Measurements from ENCODE around the gene CDHR3. TPM values are rescaled to one million over a fixed set of nuclear protein-coding genes. Genes with fewer than 3 reads are reported as not detected.

The CDHR3 gene
- total RNA-seq, 1 donor from 2014 or later, result 5.4 TPM

DNA sequence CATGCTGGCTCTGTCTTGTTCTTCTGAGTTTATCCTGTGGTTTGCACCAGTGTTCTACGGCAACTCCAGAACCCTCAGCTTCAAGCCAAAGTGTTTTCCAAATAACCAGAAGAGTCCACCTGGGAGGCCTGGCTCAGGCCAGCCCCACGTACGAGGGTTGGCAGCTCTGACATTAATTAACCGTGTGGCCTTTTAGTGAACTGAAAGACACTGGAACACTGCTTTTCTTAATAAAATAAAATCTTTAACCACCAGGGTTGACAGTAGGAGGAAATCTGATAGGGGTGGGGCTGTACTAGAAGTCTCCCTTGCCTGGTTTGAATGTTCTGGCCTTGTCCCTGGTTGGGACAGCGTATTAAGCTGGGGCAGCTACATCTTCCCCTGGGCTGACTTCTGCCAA is 84.1 kb downstream of the CDHR3 start:
- TF ChIP-seq, protein P1, sequence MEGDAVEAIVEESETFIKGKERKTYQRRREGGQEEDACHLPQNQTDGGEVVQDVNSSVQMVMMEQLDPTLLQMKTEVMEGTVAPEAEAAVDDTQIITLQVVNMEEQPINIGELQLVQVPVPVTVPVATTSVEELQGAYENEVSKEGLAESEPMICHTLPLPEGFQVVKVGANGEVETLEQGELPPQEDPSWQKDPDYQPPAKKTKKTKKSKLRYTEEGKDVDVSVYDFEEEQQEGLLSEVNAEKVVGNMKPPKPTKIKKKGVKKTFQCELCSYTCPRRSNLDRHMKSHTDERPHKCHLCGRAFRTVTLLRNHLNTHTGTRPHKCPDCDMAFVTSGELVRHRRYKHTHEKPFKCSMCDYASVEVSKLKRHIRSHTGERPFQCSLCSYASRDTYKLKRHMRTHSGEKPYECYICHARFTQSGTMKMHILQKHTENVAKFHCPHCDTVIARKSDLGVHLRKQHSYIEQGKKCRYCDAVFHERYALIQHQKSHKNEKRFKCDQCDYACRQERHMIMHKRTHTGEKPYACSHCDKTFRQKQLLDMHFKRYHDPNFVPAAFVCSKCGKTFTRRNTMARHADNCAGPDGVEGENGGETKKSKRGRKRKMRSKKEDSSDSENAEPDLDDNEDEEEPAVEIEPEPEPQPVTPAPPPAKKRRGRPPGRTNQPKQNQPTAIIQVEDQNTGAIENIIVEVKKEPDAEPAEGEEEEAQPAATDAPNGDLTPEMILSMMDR (conservative IDR thresholded peaks at IDR 0.05), result no peak
- peaks cover 9% of the 10 kb centered on the region for H3K27me3 Mint-ChIP-seq (ENCODE audit: low read depth)
- no peak overlapping the region for H3K27ac Mint-ChIP-seq (ENCODE audit: unreplicated experiment)
- no peaks in the 10 kb centered on the region for H3K36me3 Mint-ChIP-seq (ENCODE audit: low read depth)
- H3K4me3 Mint-ChIP-seq, result no peak overlapping the region
- peaks cover 6% of the 10 kb centered on the region for H3K4me1 Mint-ChIP-seq
- no peaks in the 10 kb centered on the region for H3K9me3 Mint-ChIP-seq
- DNase-seq (ENCODE audit: low read depth, low spot score), result no peak

GRCh38 chr7:106047818-106048705 is 85.0 kb downstream of the CDHR3 start:
- H3K4me3 Mint-ChIP-seq, result no peak overlapping the region
- no peaks in the 10 kb centered on the region for H3K9me3 Mint-ChIP-seq
- peaks cover 9% of the 10 kb centered on the region for H3K27me3 Mint-ChIP-seq (ENCODE audit: low read depth)
- no peak overlapping the region for H3K27ac Mint-ChIP-seq (ENCODE audit: unreplicated experiment)
- DNase-seq (ENCODE audit: low read depth, low spot score), result no peak
- TF ChIP-seq, protein P1 (conservative IDR thresholded peaks at IDR 0.05), result no peak
- H3K36me3 Mint-ChIP-seq (ENCODE audit: low read depth), result no peaks in the 10 kb centered on the region
- H3K4me1 Mint-ChIP-seq, result no peaks in the 10 kb centered on the region

GRCh38 chr7:106048706-106049020 is 85.6 kb downstream of the CDHR3 start:
- no peaks in the 10 kb centered on the region for H3K36me3 Mint-ChIP-seq (ENCODE audit: low read depth)
- H3K4me3 Mint-ChIP-seq, result no peak overlapping the region
- H3K9me3 Mint-ChIP-seq, result no peaks in the 10 kb centered on the region
- H3K27me3 Mint-ChIP-seq (ENCODE audit: low read depth), result peaks cover 9% of the 10 kb centered on the region
- DNase-seq (ENCODE audit: low read depth, low spot score), result no peak
- TF ChIP-seq, protein P1 (conservative IDR thresholded peaks at IDR 0.05), result no peak
- H3K4me1 Mint-ChIP-seq, result no peaks in the 10 kb centered on the region
- no peak overlapping the region for H3K27ac Mint-ChIP-seq (ENCODE audit: unreplicated experiment)

- no peak for DNase-seq (ENCODE audit: low read depth, low spot score)
- Mint-ChIP-seq H3K4me3 (no peak overlapping the region), H3K36me3 (ENCODE audit: low read depth) (no peaks in the 10 kb centered on the region), H3K9me3 (no peaks in the 10 kb centered on the region), H3K4me1 (no peaks in the 10 kb centered on the region), H3K27me3 (ENCODE audit: low read depth) (peaks cover 9% of the 10 kb centered on the region), H3K27ac (ENCODE audit: unreplicated experiment) (no peak overlapping the region)
- TF ChIP-seq, protein P1 (conservative IDR thresholded peaks at IDR 0.05), result no peak
These were observed 86.2 kb downstream of the CDHR3 start for GRCh38 chr7:106049139-106049752.

DNA sequence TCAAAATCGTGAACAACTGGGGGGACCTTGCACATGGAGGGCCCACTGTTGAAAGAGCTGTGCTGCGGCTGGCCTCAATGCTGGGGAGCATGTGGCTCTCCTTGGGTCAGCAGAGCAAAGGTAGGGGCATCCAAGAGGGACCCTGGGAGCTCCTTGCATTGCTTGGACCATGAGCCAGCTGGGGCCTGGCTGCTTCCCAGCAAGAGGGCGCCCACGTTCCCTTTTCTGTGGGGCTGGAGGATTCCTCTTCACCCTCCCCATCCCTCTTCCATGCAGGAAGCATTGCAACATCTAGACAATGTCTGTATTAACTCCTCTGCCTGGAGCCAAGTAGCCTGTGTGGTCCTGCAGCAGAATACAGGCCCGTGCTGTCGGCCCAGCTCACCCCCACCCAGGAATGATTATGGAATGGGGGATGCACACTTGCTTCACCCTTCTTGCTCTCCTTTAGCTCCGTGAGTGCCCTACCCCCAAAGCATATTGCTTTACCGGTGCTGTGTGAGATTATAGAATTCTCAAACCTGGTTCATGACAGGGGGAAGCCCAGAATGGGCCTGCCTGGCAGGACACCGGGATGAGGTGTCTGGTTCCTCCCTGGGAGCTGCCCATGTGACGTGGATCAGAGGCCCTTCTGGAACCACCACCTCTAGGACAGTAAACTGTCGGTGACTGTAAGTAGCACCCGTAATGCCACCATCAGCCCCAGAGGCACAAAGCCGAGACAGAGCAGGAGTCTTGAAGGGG is 87.1 kb downstream of the CDHR3 start:
- peak overlapping the region; percentile 27 for H3K27ac Mint-ChIP-seq (ENCODE audit: unreplicated experiment)
- no peak for DNase-seq (ENCODE audit: low read depth, low spot score)
- H3K4me1 Mint-ChIP-seq, result no peaks in the 10 kb centered on the region
- no peak overlapping the region for H3K4me3 Mint-ChIP-seq
- no peaks in the 10 kb centered on the region for H3K36me3 Mint-ChIP-seq (ENCODE audit: low read depth)
- H3K9me3 Mint-ChIP-seq, result no peaks in the 10 kb centered on the region
- peaks cover 2% of the 10 kb centered on the region for H3K27me3 Mint-ChIP-seq (ENCODE audit: low read depth)
- TF ChIP-seq, protein P1 (conservative IDR thresholded peaks at IDR 0.05), result no peak

Data from neural crest cell (in vitro differentiated cells).